ENCODE measurements around the gene PDLIM3. TPM values are rescaled to one million over a fixed set of nuclear protein-coding genes. Genes with fewer than 3 reads are reported as not detected.

The PDLIM3 gene
- total RNA-seq, 1 donor = 2.2 TPM

GRCh38 chr4:185461565-185461964, 73.7 kb downstream of the PDLIM3 start:
- H2AFZ ChIP-seq (ENCODE audit: low read length) = no peak overlapping the region
- H3K4me1 ChIP-seq (ENCODE audit: insufficient read depth, low read length) = peaks cover 11% of the 10 kb centered on the region
- no peaks in the 10 kb centered on the region for H4K20me1 ChIP-seq (ENCODE audit: insufficient read depth, low read length)
- H3K27ac ChIP-seq (ENCODE audit: low read depth, low read length) = no peak overlapping the region
- DNase-seq (ENCODE audit: insufficient read length, low spot score, missing footprints) = no peak
- TF ChIP-seq CTCF (IDR thresholded peaks at IDR 0.05; ENCODE audit: extremely low read depth, low read depth, low read length) = no peak
- no peaks in the 10 kb centered on the region for H3K9me3 ChIP-seq (ENCODE audit: low read depth, low read length)
- no peaks in the 10 kb centered on the region for H3K36me3 ChIP-seq (ENCODE audit: insufficient read depth, low read length)
- no peaks in the 10 kb centered on the region for H3K27me3 ChIP-seq (ENCODE audit: insufficient read depth, low read length)
- H3K4me2 ChIP-seq (ENCODE audit: insufficient read depth, low read length) = no peak overlapping the region
- no peak overlapping the region for H3K4me3 ChIP-seq (ENCODE audit: insufficient read depth, low read length)
- H3K79me2 ChIP-seq (ENCODE audit: insufficient read depth, low read length) = no peaks in the 10 kb centered on the region

- no peak overlapping the region for H3K27ac ChIP-seq (ENCODE audit: low read depth, low read length)
- H3K4me3 ChIP-seq (ENCODE audit: insufficient read depth, low read length) = no peak overlapping the region
- H3K4me2 ChIP-seq (ENCODE audit: insufficient read depth, low read length) = no peak overlapping the region
- no peaks in the 10 kb centered on the region for H3K27me3 ChIP-seq (ENCODE audit: insufficient read depth, low read length)
- H4K20me1 ChIP-seq (ENCODE audit: insufficient read depth, low read length) = no peaks in the 10 kb centered on the region
- H3K79me2 ChIP-seq (ENCODE audit: insufficient read depth, low read length) = no peaks in the 10 kb centered on the region
- no peaks in the 10 kb centered on the region for H3K4me1 ChIP-seq (ENCODE audit: insufficient read depth, low read length)
- H3K9me3 ChIP-seq (ENCODE audit: low read depth, low read length) = no peaks in the 10 kb centered on the region
- no peaks in the 10 kb centered on the region for H3K36me3 ChIP-seq (ENCODE audit: insufficient read depth, low read length)
- no peak for DNase-seq (ENCODE audit: insufficient read length, low spot score, missing footprints)
- TF ChIP-seq CTCF (IDR thresholded peaks at IDR 0.05; ENCODE audit: extremely low read depth, low read depth, low read length) = no peak
- H2AFZ ChIP-seq (ENCODE audit: low read length) = no peak overlapping the region
These were observed 78.2 kb downstream of the PDLIM3 start for GRCh38 chr4:185457136-185457535.

GRCh38 chr4:185456131-185456530, 79.2 kb downstream of the PDLIM3 start:
- Histone ChIP-seq H3K27ac (ENCODE audit: low read depth, low read length) (no peak overlapping the region), H2AFZ (ENCODE audit: low read length) (no peak overlapping the region), H3K9me3 (ENCODE audit: low read depth, low read length) (no peaks in the 10 kb centered on the region), H3K4me1 (ENCODE audit: insufficient read depth, low read length) (no peaks in the 10 kb centered on the region), H3K4me2 (ENCODE audit: insufficient read depth, low read length) (no peak overlapping the region), H3K27me3 (ENCODE audit: insufficient read depth, low read length) (no peaks in the 10 kb centered on the region), H4K20me1 (ENCODE audit: insufficient read depth, low read length) (no peaks in the 10 kb centered on the region), H3K79me2 (ENCODE audit: insufficient read depth, low read length) (no peaks in the 10 kb centered on the region), H3K36me3 (ENCODE audit: insufficient read depth, low read length) (no peaks in the 10 kb centered on the region), H3K4me3 (ENCODE audit: insufficient read depth, low read length) (no peak overlapping the region)
- no peak for TF ChIP-seq CTCF (IDR thresholded peaks at IDR 0.05; ENCODE audit: extremely low read depth, low read depth, low read length)
- DNase-seq (ENCODE audit: insufficient read length, low spot score, missing footprints) = no peak

Other genes starting within 250 kb of the PDLIM3 start
- 1.4 and 1.5 TPM in 2 replicates for gene LRP2BP, start 139.6 kb downstream of the PDLIM3 start, total RNA-seq
- gene ANKRD37, start 138.7 kb downstream of the PDLIM3 start, total RNA-seq = 15.6 and 22.8 TPM in 2 replicates
- 43.4 and 54.2 TPM in 2 replicates for gene UFSP2, start 109.5 kb downstream of the PDLIM3 start, total RNA-seq
- gene CCDC110, start 63.8 kb downstream of the PDLIM3 start, total RNA-seq = 2.2 and 2.4 TPM in 2 replicates

Data from osteoblast (primary cell).